Measurements from ENCODE around the gene ATP1A4.

- no peak for TF ChIP-seq YY1 (IDR thresholded peaks at IDR 0.05; ENCODE audit: low read depth, low read length)
- TF ChIP-seq RFX5 (IDR thresholded peaks at IDR 0.05; ENCODE audit: borderline replicate concordance, low read depth, low read length): no peak
- no peak for TF ChIP-seq POLR2AphosphoS5 (IDR thresholded peaks at IDR 0.05; ENCODE audit: low read depth, low read length)
- no peak for TF ChIP-seq CTCF (IDR thresholded peaks at IDR 0.05; ENCODE audit: control extremely low read depth in 1 of 3, insufficient read depth in 1 of 3, low read depth in 1 of 3, low read length in 3 of 3)
- TF ChIP-seq SP1 (IDR thresholded peaks at IDR 0.05; ENCODE audit: low read depth, low read length): no peak
- TF ChIP-seq CHD2 (IDR thresholded peaks at IDR 0.05; ENCODE audit: low read length): no peak
- TF ChIP-seq CTBP2 (IDR thresholded peaks at IDR 0.05; ENCODE audit: borderline replicate concordance, insufficient read depth, insufficient read length, low read length): no peak
- no peak for TF ChIP-seq EP300 (IDR thresholded peaks at IDR 0.05; ENCODE audit: borderline replicate concordance in 1 of 2, low read depth in 2 of 2, low read length in 2 of 2)
- no peak for TF ChIP-seq CBX5 (IDR thresholded peaks at IDR 0.05; ENCODE audit: low read depth, low read length)
- TF ChIP-seq CREB1 (IDR thresholded peaks at IDR 0.05): no peak
- TF ChIP-seq POLR2A (IDR thresholded peaks at IDR 0.05; ENCODE audit: control extremely low read depth in 1 of 2, low read depth in 2 of 2, low read length in 2 of 2): no peak
- no peak for TF ChIP-seq MAFK (IDR thresholded peaks at IDR 0.05; ENCODE audit: low read depth, low read length)
These were observed 43.3 kb downstream of the ATP1A4 start for GRCh38 chr1:160194737-160195059.
